ENCODE data around the gene CYP2A6. TPM values are rescaled to one million over a fixed set of nuclear protein-coding genes. Genes with fewer than 3 reads are reported as not detected.
"Not testable (repeated sequence)": the region's sequence is repeated elsewhere in the genome, so short reads cannot be mapped to it uniquely, and the experiment has no call there.

Gene CYP2A6
- total and polyA plus RNA-seq, 10 donors, result 0.33 TPM; not detected in 9

GRCh38 chr19:40822161-40822560 is 28.1 kb downstream of the CYP2A6 start:
- 80 to 88% (median 86%) methylated on average over 21 to 22 of the region's 22 CpGs for WGBS, 5 donors
- Histone ChIP-seq H3K9me3 (no peaks in the 10 kb centered on the region), H3K36me3 (peaks cover 0 to 6% (median 3%) of the 10 kb centered on the region in 6 donors), H3K27me3 (replicated peaks in 1 of 7) (no peaks in the 10 kb centered on the region), H3K4me1 (peaks cover 18 to 68% (median 45%) of the 10 kb centered on the region in 6 donors), H3K4me3 (peak overlapping the region in 1 of 8 donors; percentile 44), H3K27ac (peak overlapping the region in 6 of 8 donors; percentile 51 to 87 (median 76))
- TF ChIP-seq CTCF (IDR thresholded peaks at IDR 0.05 in 8 of 11, conservative IDR thresholded peaks at IDR 0.05 in 3 of 11) (no peak), POLR2A (IDR thresholded peaks at IDR 0.05) (no peak), POLR2AphosphoS5 (IDR thresholded peaks at IDR 0.05) (peak in 1 of 3 donors; percentile 27)
- intact Hi-C loops (cut with DNase I; ENCODE audit: low total_unique reads), result loop anchor here (5.0 kb wide), 1 partner anchor 160 kb away; no protein-coding TSS in a partner anchor
- no peak for DNase-seq

- H3K9me3 ChIP-seq; H3K27me3 ChIP-seq (replicated peaks in 1 of 7); H3K36me3 ChIP-seq; DNase-seq: not testable (repeated sequence)
- intact Hi-C loops (cut with DNase I; ENCODE audit: low total_unique reads), result loop anchor here (5.0 kb wide), 1 partner anchor 157 kb away; no protein-coding TSS in a partner anchor
- peak; percentile 47 to 91 (median 80) for TF ChIP-seq CTCF (IDR thresholded peaks at IDR 0.05 in 8 of 11, conservative IDR thresholded peaks at IDR 0.05 in 3 of 11)
- Histone ChIP-seq H3K4me3 (peak overlapping the region in 1 of 8 donors; percentile 15), H3K4me1 (peaks cover 18 to 67% (median 45%) of the 10 kb centered on the region in 6 donors), H3K27ac (peak overlapping the region in 6 of 8 donors; percentile 48 to 82 (median 66))
- 35 to 41% (median 37%) methylated on average over 6 of the region's 6 CpGs for WGBS, 5 donors
Observed at GRCh38 chr19:40819479-40820234, 30.6 kb downstream of the CYP2A6 start.

- 24 to 37% (median 27%) methylated on average over 20 to 31 of the region's 36 CpGs for WGBS, 5 donors
- TF ChIP-seq CTCF (IDR thresholded peaks at IDR 0.05 in 8 of 11, conservative IDR thresholded peaks at IDR 0.05 in 3 of 11), result peak in 8 of 11 experiments; percentile 17 to 57 (median 44)
- TF ChIP-seq POLR2AphosphoS5 (IDR thresholded peaks at IDR 0.05), result peak; percentile 49 to 84 (median 53)
- intact Hi-C loops (cut with DNase I; ENCODE audit: low total_unique reads); H3K27me3 ChIP-seq (replicated peaks in 1 of 7); H3K36me3 ChIP-seq; H3K9me3 ChIP-seq: not testable (repeated sequence)
- H3K27ac ChIP-seq, result peak overlapping the region in 6 of 8 donors; percentile 49 to 82 (median 66)
- peaks cover 18 to 68% (median 44%) of the 10 kb centered on the region in 6 donors for H3K4me1 ChIP-seq
- peak overlapping the region in 5 of 8 donors; percentile 29 to 66 (median 32) for H3K4me3 ChIP-seq
- DNase-seq, result peak; percentile 94
Observed at GRCh38 chr19:40818480-40819399, 31.5 kb downstream of the CYP2A6 start.
